Measurements from ENCODE around the gene EEFSEC.

Gene EEFSEC

GRCh38 chr3:128347282-128347681 lies 194.0 kb downstream of the EEFSEC start:
- in situ Hi-C loops (cut with MboI; ENCODE audit: low sequenced_read_pairs), result no loop called here

- in situ Hi-C loops (cut with MboI; ENCODE audit: low sequenced_read_pairs), result no loop called here
Measured at GRCh38 chr3:128348075-128348474, 194.8 kb downstream of the EEFSEC start.

GRCh38 chr3:128348805-128349531 lies 195.7 kb downstream of the EEFSEC start:
- in situ Hi-C loops (cut with MboI; ENCODE audit: low sequenced_read_pairs), result no loop called here

GRCh38 chr3:128349963-128350599 lies 196.8 kb downstream of the EEFSEC start:
- in situ Hi-C loops (cut with MboI; ENCODE audit: low sequenced_read_pairs), result no loop called here

- in situ Hi-C loops (cut with MboI; ENCODE audit: low sequenced_read_pairs), result no loop called here
Measured at GRCh38 chr3:128351546-128351945, 198.3 kb downstream of the EEFSEC start.

GRCh38 chr3:128352326-128352725 lies 199.0 kb downstream of the EEFSEC start:
- in situ Hi-C loops (cut with MboI; ENCODE audit: low sequenced_read_pairs), result no loop called here

GRCh38 chr3:128353361-128353965 lies 200.2 kb downstream of the EEFSEC start:
- in situ Hi-C loops (cut with MboI; ENCODE audit: low sequenced_read_pairs), result no loop called here

- in situ Hi-C loops (cut with MboI; ENCODE audit: low sequenced_read_pairs), result no loop called here
Measured at GRCh38 chr3:128353991-128354687, 200.9 kb downstream of the EEFSEC start.

- in situ Hi-C loops (cut with MboI; ENCODE audit: low sequenced_read_pairs), result no loop called here
Measured at GRCh38 chr3:128354788-128355542, 201.7 kb downstream of the EEFSEC start.

GRCh38 chr3:128355543-128355919 lies 202.2 kb downstream of the EEFSEC start:
- in situ Hi-C loops (cut with MboI; ENCODE audit: low sequenced_read_pairs), result no loop called here

- in situ Hi-C loops (cut with MboI; ENCODE audit: low sequenced_read_pairs), result no loop called here
Measured at GRCh38 chr3:128356822-128357221, 203.5 kb downstream of the EEFSEC start.

GRCh38 chr3:128357538-128357937 lies 204.3 kb downstream of the EEFSEC start:
- in situ Hi-C loops (cut with MboI; ENCODE audit: low sequenced_read_pairs), result no loop called here

GRCh38 chr3:128358156-128358895 lies 205.0 kb downstream of the EEFSEC start:
- in situ Hi-C loops (cut with MboI; ENCODE audit: low sequenced_read_pairs), result no loop called here

- in situ Hi-C loops (cut with MboI; ENCODE audit: low sequenced_read_pairs), result no loop called here
Measured at GRCh38 chr3:128359060-128359664, 205.9 kb downstream of the EEFSEC start.

- in situ Hi-C loops (cut with MboI; ENCODE audit: low sequenced_read_pairs), result no loop called here
Measured at GRCh38 chr3:128359846-128360642, 206.8 kb downstream of the EEFSEC start.

GRCh38 chr3:128360705-128361271 lies 207.5 kb downstream of the EEFSEC start:
- in situ Hi-C loops (cut with MboI; ENCODE audit: low sequenced_read_pairs), result no loop called here

GRCh38 chr3:128362026-128362965 lies 209.0 kb downstream of the EEFSEC start:
- in situ Hi-C loops (cut with MboI; ENCODE audit: low sequenced_read_pairs), result no loop called here

GRCh38 chr3:128364291-128364690 lies 211.0 kb downstream of the EEFSEC start:
- in situ Hi-C loops (cut with MboI; ENCODE audit: low sequenced_read_pairs), result no loop called here

Measured in hTERT RPE-1 (cell line).